GM18907 (cell line): ENCODE measurements around the gene DSC1.

Experiments
- ATAC-seq: cut with Tn5 transposase; IDR thresholded peaks from one replicate; pipeline ENCODE4 v1.9.1; 2021; ENCODE audit warnings: mild to moderate bottlenecking, moderate library complexity; ENCODE audit not compliant: unreplicated experiment

Gene DSC1, protein sequence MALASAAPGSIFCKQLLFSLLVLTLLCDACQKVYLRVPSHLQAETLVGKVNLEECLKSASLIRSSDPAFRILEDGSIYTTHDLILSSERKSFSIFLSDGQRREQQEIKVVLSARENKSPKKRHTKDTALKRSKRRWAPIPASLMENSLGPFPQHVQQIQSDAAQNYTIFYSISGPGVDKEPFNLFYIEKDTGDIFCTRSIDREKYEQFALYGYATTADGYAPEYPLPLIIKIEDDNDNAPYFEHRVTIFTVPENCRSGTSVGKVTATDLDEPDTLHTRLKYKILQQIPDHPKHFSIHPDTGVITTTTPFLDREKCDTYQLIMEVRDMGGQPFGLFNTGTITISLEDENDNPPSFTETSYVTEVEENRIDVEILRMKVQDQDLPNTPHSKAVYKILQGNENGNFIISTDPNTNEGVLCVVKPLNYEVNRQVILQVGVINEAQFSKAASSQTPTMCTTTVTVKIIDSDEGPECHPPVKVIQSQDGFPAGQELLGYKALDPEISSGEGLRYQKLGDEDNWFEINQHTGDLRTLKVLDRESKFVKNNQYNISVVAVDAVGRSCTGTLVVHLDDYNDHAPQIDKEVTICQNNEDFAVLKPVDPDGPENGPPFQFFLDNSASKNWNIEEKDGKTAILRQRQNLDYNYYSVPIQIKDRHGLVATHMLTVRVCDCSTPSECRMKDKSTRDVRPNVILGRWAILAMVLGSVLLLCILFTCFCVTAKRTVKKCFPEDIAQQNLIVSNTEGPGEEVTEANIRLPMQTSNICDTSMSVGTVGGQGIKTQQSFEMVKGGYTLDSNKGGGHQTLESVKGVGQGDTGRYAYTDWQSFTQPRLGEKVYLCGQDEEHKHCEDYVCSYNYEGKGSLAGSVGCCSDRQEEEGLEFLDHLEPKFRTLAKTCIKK

GRCh38 chr18:31162825-31163435 lies at the start of gene DSC1:
Gene DSC1 (minus strand): TSS chr18:31162856. CDS start chr18:31162594, 262 bp downstream.
- ATAC-seq: no peak

DNA sequence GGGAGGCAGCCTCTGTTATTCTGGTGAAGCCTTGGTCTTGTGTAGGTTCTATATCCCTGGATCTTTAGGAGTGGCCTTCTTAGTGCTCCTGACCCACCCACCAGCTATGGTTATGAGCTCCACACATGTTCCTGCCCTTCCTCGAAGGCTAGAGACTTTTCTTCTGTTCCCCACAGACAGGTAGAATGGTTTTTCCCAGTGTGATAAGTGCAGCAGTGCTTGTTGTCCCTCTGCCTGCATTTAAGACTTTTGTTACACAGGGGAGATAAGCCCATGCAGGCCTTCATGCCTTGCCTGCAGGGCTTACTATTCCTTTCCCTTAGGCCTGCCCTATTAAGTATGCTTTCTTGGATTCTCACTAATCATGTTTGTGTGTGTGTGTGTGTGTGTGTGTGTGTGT lies 48.4 kb upstream of the DSC1 start:
- ATAC-seq: no peak

GRCh38 chr18:31209041-31209440 lies 46.4 kb upstream of the DSC1 start:
- ATAC-seq: no peak

DNA sequence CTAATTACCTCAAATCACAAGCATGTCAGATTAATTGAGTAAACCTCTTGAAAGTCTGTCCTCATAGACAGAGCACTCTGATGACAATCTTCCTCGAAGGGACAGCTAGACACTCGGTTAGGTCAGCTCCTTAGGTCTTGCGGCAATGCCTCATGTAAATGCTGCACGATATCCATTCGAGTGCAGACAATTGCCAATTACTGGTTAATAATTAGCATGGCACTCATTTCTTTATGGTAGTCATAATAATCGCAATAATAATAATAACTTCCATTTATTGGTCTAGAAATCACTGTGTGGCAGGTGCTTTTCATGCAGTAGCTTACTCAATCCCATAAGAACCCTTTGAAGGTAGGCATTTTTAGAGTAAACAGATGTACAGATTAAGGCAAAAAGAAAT lies 44.7 kb upstream of the DSC1 start:
- ATAC-seq: no peak

DNA sequence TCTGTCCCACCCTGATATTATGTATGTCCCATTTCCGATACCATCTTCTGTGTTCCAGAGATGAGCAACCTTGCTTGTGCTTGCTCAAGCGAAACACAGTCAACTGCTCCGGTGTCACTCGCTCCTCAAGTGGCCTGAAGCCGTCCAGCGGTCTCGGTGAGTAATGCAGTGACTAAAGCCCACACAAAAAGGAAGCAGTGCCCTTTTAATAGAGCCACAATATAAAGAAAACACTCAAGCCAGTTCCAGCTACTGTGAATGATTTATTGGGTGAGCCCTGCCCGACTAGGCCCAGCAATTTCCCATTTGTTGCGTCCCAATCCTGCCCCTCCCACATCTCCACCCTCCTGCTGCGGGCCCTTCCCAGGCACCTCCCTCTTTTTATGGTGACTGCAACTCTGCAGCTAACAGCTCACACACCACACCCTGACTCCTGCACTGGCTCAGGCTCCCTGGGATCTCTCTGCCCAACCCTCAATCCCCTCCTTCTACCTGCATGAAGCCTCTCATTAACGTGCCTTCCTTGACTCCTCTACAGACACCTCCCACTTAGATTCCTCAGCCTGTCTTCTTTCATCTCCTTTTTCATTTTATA lies 44.2 kb upstream of the DSC1 start:
- ATAC-seq: peak; percentile 97

GRCh38 chr18:31206071-31206470 lies 43.4 kb upstream of the DSC1 start:
- ATAC-seq: no peak

DNA sequence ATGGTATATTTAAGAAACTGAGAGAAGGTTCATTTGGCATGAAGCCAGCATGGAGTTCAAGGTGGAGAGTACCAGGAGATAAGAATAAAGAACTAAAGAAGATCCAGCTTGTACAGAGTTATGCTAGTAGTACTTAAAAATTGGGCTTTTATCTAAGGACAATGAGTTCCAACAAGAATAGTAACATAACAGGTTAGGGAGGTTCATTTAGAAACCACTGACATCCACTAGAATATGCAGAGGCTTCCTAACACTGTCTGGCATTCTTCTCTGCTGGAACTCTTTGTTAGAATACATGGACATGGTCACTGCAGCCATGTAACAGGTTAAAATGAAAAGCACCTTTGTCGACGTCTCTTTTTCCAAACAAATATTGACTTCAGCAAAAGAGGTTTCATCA lies 42.6 kb upstream of the DSC1 start:
- no peak for ATAC-seq

GRCh38 chr18:31204833-31205232 lies 42.2 kb upstream of the DSC1 start:
- no peak for ATAC-seq

- ATAC-seq: no peak
Observed at GRCh38 chr18:31204166-31204565, 41.5 kb upstream of the DSC1 start.

- ATAC-seq: no peak
Observed at GRCh38 chr18:31203794-31204148, 41.1 kb upstream of the DSC1 start.

- ATAC-seq: no peak
Observed at GRCh38 chr18:31203096-31203793, 40.6 kb upstream of the DSC1 start.

DNA sequence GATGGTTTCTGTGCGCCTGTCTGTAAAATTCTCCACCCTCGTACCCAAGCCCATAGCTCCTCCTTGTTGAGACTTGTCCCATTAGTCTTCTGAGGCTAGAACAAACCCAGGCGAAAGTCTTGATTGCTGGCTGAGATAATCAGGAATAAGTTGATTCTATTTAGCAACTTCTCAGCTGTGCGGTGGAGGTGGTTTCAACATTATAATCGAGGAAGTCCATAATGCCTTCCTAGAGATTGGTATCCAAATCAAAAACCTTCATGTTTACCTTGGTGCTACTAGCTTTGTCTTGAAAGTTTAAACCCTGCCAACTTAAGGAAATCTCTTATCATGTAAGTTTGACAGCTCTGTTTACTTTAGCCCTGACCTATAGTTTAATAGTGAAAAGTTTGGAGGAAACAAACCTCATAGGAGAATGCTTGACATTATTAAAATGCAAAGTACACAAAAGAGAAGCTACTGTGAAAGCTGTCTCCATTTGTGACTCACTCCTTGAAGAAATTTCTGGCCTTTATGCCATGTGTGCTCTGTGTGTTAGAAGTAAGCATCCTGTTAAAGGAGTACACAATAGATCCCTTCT lies 36.6 kb upstream of the DSC1 start:
- ATAC-seq: no peak

- no peak for ATAC-seq
Observed at GRCh38 chr18:31197676-31198075, 35.0 kb upstream of the DSC1 start.

DNA sequence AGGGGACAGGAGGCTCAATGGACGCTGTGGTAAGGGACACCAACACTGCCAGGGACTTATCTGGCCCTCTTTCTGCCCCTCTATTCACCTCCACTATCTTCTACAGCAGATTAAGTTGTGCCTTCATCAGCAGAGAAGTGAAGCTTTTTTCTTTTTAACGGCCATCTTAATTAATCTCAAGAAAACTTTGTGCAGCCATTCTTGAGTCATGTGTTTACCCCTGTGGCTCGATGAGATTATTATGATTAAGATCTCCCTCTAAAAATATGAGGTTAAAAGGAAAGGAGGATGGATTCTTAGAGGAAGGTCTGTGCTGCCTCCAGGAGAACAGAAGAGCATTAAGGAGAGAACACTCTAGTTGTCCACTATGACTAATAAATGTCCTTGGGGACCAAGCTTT lies 32.4 kb upstream of the DSC1 start:
- ATAC-seq: no peak

- ATAC-seq: no peak
Observed at GRCh38 chr18:31192086-31192776, 29.6 kb upstream of the DSC1 start.

DNA sequence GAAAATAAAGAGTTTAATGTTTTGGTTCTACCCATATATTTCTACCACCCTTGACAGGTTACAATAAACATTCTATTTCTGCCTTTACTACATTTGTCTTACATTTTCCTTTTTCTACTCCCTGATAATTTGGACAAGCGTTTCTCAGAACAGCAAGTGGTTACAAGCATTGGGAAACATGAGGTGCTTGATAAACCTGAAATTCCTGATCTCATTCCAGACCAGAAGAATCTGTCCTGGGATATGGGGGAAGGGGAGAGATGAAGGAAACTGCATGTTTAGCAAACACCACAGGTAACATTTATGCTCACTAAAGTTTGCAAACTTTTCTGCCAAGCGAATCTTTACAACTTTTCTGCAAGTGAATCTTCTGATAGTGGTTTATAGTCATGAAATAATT lies 28.3 kb upstream of the DSC1 start:
- no peak for ATAC-seq

DNA sequence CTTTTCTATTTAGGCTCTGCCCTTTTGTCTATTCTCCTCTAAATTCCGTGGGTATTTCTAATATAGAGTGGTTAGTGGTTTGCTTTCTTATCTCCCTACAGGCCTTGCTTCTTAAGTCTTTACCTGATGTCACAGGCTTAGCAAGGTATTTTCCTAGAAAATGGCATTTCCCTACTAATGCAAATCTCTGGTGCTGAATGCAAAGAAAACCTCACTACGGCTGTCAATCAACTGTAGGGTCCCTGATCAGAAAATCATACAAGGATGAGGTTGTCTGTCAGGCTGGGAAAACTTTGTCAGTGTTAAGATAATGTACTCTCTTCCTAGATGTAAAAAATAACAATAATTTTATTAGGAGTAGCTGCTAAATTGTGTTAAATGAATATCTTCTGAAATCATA lies 27.1 kb upstream of the DSC1 start:
- ATAC-seq: no peak

GRCh38 chr18:31185186-31185950 lies 22.7 kb upstream of the DSC1 start:
- ATAC-seq: no peak

GRCh38 chr18:31183302-31183701 lies 20.6 kb upstream of the DSC1 start:
- no peak for ATAC-seq
